Loucy (cell line): ENCODE results near the gene TXNL4B.
"Not testable (repeated sequence)": the region's sequence is repeated elsewhere in the genome, so short reads cannot be mapped to it uniquely, and the experiment has no call there.

ENCODE experiments used
- CTCF ChIP-seq: fragments of 200-600 bp; sonication (generic); conservative IDR thresholded peaks from 2 replicates; pipeline ENCODE4 v1.5.1; 2014; ENCODE audit warnings: mild to moderate bottlenecking, antibody characterized with exemption, low read length
- EZH2phosphoT487 ChIP-seq: fragments of 200-600 bp; IDR thresholded peaks from 2 replicates; pipeline ENCODE4 v1.6.1; 2018; ENCODE audit warnings: antibody characterized with exemption, mild to moderate bottlenecking, moderate library complexity, borderline replicate concordance

DNA sequence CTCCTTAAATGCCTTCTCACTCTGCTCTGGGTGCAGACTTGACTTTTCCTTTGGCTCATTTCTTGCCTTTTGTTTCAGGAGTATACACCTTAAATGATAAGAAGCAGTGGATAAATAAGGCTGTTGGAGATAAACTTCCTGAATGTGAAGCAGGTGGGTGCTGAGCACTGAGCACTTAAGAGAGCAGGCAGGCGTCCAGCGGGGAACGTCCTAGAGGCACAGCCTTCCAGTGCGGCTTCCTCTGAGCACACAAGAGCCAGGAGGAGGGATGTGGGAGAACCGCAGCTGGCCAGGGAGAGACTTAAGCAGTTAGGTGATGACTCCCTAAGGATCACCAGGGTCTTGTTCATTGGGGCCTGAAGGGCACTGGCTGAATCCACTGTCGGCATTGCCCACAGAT is 18.4 kb downstream of the TXNL4B start:
- not testable (repeated sequence) for TF ChIP-seq CTCF, EZH2phosphoT487
